SK-N-SH (cell line): ENCODE measurements around the gene FRRS1L. TPM values are rescaled to one million over a fixed set of nuclear protein-coding genes. Genes with fewer than 3 reads are reported as not detected.

Experiments used
- CTCF ChIA-PET: fragments of 300-600, 350-600 bp; formaldehyde crosslinking; extraction: SDS; loops from one replicate; lab custom pipeline; 2021; lab: Yijun Ruan, JAX
- POLR2A ChIA-PET: fragments of 350-600 bp; sonication (Branson Sonifier 250); formaldehyde crosslinking; extraction: SDS; loops from one replicate; lab custom pipeline; 2020; ENCODE audit warnings: antibody characterized with exemption, inconsistent platforms; lab: Yijun Ruan, JAX
- DNase-seq: peaks from one replicate; pipeline ENCODE4 v3.0.0; 2012
- H2AFZ ChIP-seq: fragments of 200-600 bp; sonication (generic); 2 replicates; pipeline ENCODE4 v1.8.1; 2016; ENCODE audit warnings: antibody characterized with exemption, mild to moderate bottlenecking, low read depth
- H3F3A ChIP-seq: fragments of 200-600 bp; sonication (generic); replicated peaks from 2 replicates; pipeline ENCODE3; 2016; ENCODE audit warnings: antibody characterized with exemption, mild to moderate bottlenecking; ENCODE audit not compliant: insufficient read depth
- H3K27ac ChIP-seq, 2 experiments: fragments of 200-500 bp in 1 of 2; fragments of 200-600 bp in 1 of 2; sonication (Bioruptor generic) in 1 of 2; sonication (generic), shearing (Covaris generic) in 1 of 2; 2 replicates each; pipeline versions ENCODE4 v1.5.1 to v1.6.1; 2014 to 2016; ENCODE audit warnings: low read depth in 2 of 2, inconsistent platforms in 1 of 2, low read length in 1 of 2, mild to moderate bottlenecking in 1 of 2, mixed read lengths in 1 of 2
- H3K27me3 ChIP-seq: fragments of 200-600 bp; sonication (generic), shearing (Covaris generic); 2 replicates; pipeline ENCODE4 v1.6.1; 2016; ENCODE audit warnings: mixed run types; ENCODE audit not compliant: insufficient read depth
- H3K36me3 ChIP-seq, 2 experiments: fragments of 200-500 bp in 1 of 2; fragments of 200-600 bp in 1 of 2; sonication (Bioruptor generic) in 1 of 2; sonication (generic) in 1 of 2; replicated peaks in 1 of 2; 2 replicates each; pipeline versions ENCODE3 to v1.5.1; 2014 to 2016; ENCODE audit warnings: low read length in 1 of 2, mild to moderate bottlenecking in 1 of 2; ENCODE audit not compliant: insufficient read depth in 2 of 2, control insufficient read depth in 1 of 2
- H3K4me1 ChIP-seq, 2 experiments: fragments of 200-500 bp in 1 of 2; fragments of 200-600 bp in 1 of 2; sonication (Bioruptor generic) in 1 of 2; sonication (generic), shearing (Covaris generic) in 1 of 2; 2 replicates each; pipeline versions ENCODE4 v1.5.1 to v1.6.1; 2014 to 2016; ENCODE audit warnings: low read depth in 1 of 2, low read length in 1 of 2, mixed run types in 1 of 2; ENCODE audit not compliant: insufficient read depth in 2 of 2, control insufficient read depth in 1 of 2
- H3K4me2 ChIP-seq: fragments of 200-600 bp; sonication (generic), shearing (Covaris generic); 2 replicates; pipeline ENCODE4 v1.6.1; 2017; ENCODE audit warnings: mixed run types
- H3K4me3 ChIP-seq, 2 experiments: fragments of 200-500 bp in 1 of 2; fragments of 200-600 bp in 1 of 2; sonication (Bioruptor generic) in 1 of 2; sonication (generic), shearing (Covaris generic) in 1 of 2; 2 replicates each; pipeline versions ENCODE4 v1.5.1 to v1.8.1; 2014 to 2016; ENCODE audit warnings: low read depth in 2 of 2, inconsistent platforms in 1 of 2, low read length in 1 of 2, mild to moderate bottlenecking in 1 of 2, mixed read lengths in 1 of 2, moderate library complexity in 1 of 2
- H3K79me2 ChIP-seq: fragments of 200-600 bp; sonication (generic); 2 replicates; pipeline ENCODE4 v1.8.1; 2017; ENCODE audit warnings: mild to moderate bottlenecking; ENCODE audit not compliant: insufficient read depth
- H3K9ac ChIP-seq: fragments of 200-600 bp; sonication (generic); 2 replicates; pipeline ENCODE4 v1.6.1; 2017; ENCODE audit warnings: mixed run types
- H3K9me2 ChIP-seq: fragments of 200-600 bp; sonication (generic); 2 replicates; pipeline ENCODE4 v1.6.1; 2017; ENCODE audit warnings: mixed run types
- H3K9me3 ChIP-seq: fragments of 200-600 bp; sonication (generic); 2 replicates; pipeline ENCODE4 v1.6.1; 2017; ENCODE audit warnings: mixed run types, mild to moderate bottlenecking, moderate library complexity
- H4K20me1 ChIP-seq: fragments of 200-600 bp; sonication (generic); 2 replicates; pipeline ENCODE4 v1.6.1; 2017; ENCODE audit warnings: mild to moderate bottlenecking, mixed run types; ENCODE audit not compliant: insufficient read depth
- EP300 ChIP-seq, 2 experiments: IDR thresholded peaks; 2 replicates each; pipeline versions ENCODE4 v1.4.0 to v1.6.1; 2012; ENCODE audit warnings: borderline replicate concordance in 1 of 2, low read depth in 1 of 2, low read length in 1 of 2
- FOXM1 ChIP-seq: IDR thresholded peaks from 2 replicates; pipeline ENCODE4 v1.4.0; 2012; ENCODE audit warnings: low read depth, mild to moderate bottlenecking
- GATA2 ChIP-seq: sonication (generic); formaldehyde crosslinking; IDR thresholded peaks from 2 replicates; pipeline ENCODE4 v1.5.0; 2020; ENCODE audit warnings: mild to moderate bottlenecking, missing genetic modification reagents
- MEF2A ChIP-seq: IDR thresholded peaks from 2 replicates; pipeline ENCODE4 v1.4.0; 2012; ENCODE audit warnings: low read depth, borderline replicate concordance
- MXI1 ChIP-seq: IDR thresholded peaks from 2 replicates; pipeline ENCODE4 v1.6.1; 2012; ENCODE audit warnings: mild to moderate bottlenecking, low read depth, low read length, improper control_type of control experiment
- NRF1 ChIP-seq: IDR thresholded peaks from 2 replicates; pipeline ENCODE4 v1.6.1; 2012; ENCODE audit warnings: low read depth, mild to moderate bottlenecking, low read length
- TAF1 ChIP-seq: IDR thresholded peaks from 2 replicates; pipeline ENCODE4 v1.6.1; 2012; ENCODE audit warnings: low read depth, mild to moderate bottlenecking, low read length, moderate library complexity, borderline replicate concordance
- TCF12 ChIP-seq: IDR thresholded peaks from 2 replicates; pipeline ENCODE4 v1.4.0; 2012
- TEAD4 ChIP-seq: IDR thresholded peaks from 2 replicates; pipeline ENCODE4 v1.4.0; 2012; ENCODE audit warnings: mild to moderate bottlenecking, borderline replicate concordance; ENCODE audit not compliant: insufficient read depth
- WGBS: methylation state at CpG from one replicate; pipeline ENCODE4 v1.1.6; 2017; ENCODE audit warnings: low lambda C conversion rate; 5-methylcytosine and 5-hydroxymethylcytosine counted together
- polyA plus RNA-seq, 3 experiments: library from polyadenylated mRNA; depleted of rRNA; stranded (reverse); fragments of >200 nt; gene quantifications; 2 replicates each; pipeline ENCODE4 v1.2.3, GENCODE V29; 2012
- TF ChIP-seq, protein P1 (sequence below): IDR thresholded peaks from 2 replicates; pipeline ENCODE4 v1.4.0; 2012; ENCODE audit warnings: low read depth, borderline replicate concordance
- TF ChIP-seq, protein P2 (sequence below): IDR thresholded peaks from 2 replicates; pipeline ENCODE4 v1.6.1; 2012; ENCODE audit warnings: mild to moderate bottlenecking, low read depth, low read length, moderate library complexity

The FRRS1L gene, protein sequence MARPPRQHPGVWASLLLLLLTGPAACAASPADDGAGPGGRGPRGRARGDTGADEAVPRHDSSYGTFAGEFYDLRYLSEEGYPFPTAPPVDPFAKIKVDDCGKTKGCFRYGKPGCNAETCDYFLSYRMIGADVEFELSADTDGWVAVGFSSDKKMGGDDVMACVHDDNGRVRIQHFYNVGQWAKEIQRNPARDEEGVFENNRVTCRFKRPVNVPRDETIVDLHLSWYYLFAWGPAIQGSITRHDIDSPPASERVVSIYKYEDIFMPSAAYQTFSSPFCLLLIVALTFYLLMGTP
- 3.7 and 5.2 TPM in 2 replicates for polyA plus RNA-seq (2012; rRNA removed)
- 5.7 and 6.1 TPM in 2 replicates for polyA plus RNA-seq (2012; cell fraction: cytosol; rRNA removed)
- polyA plus RNA-seq (2012; cell fraction: nucleus; rRNA removed) = 2.3 and 3.7 TPM in 2 replicates

DNA sequence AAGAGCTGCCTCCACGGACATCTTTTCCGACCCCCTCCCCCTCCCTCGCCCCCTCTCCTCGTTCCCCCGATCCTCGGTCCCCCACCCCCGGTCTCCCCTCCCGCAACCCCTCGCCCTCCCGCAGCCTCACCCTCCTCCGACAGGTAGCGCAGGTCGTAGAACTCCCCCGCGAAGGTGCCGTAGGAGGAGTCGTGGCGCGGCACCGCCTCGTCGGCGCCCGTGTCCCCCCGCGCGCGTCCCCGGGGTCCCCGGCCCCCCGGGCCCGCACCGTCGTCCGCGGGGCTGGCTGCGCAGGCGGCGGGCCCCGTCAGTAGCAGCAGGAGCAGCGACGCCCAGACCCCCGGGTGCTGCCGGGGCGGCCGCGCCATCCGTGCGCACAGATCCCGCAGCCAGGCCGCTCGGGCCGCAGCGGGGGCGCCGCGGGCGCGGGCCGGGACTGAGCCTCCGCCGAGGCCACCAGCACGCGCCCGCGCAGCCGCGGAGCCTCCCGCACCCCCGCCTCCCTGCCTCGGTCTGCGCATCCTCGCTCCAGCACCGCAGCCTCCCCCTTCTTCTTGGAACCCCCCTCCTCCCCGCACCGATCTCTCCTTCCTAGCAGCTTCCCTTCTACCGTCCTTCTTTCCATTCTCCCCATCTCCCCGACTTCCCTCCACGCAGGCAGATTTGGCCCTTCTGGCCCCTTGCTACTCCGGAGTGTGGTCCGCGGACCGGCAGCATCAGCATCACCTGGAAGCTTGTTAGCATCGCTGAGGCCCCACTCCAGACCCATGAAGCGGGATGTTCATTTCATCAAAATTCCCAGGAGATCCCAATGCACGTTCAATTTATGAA, at the start of gene FRRS1L:
TSS of gene FRRS1L (minus strand) at position 479 of the 831 bp plus-strand sequence. CDS start at position 368, 111 bp downstream.
- Histone ChIP-seq H4K20me1 (no peaks in the 10 kb centered on the region), H3K79me2 (no peaks in the 10 kb centered on the region), H3F3A (no peaks in the 10 kb centered on the region), H3K27me3 (0 out of 2 replicates have a peak, but pooled peaks cover 5% of the 10 kb centered on the region), H2AFZ (peak within 1 kb of the TSS; percentile 85; the same call in 1 of the 2 replicates), H3K9me2 (no peaks in the 10 kb centered on the region), H3K36me3 (no peaks in the 10 kb centered on the region), H3K4me3 (peak within 1 kb of the TSS; percentile 48 to 56; a peak in 3 of 4 replicates), H3K9ac (no peak within 1 kb of the TSS), H3K4me2 (peak within 1 kb of the TSS; percentile 61), H3K27ac (no peak within 1 kb of the TSS), H3K9me3 (no peaks in the 10 kb centered on the region), H3K4me1 (peaks cover 0 to 10% of the 10 kb centered on the region in 2 experiments; a peak in 1 of 4 replicates)
- WGBS = 22% methylated on average over 65 of the region's 86 CpGs
- peak; percentile 60 for TF ChIP-seq NRF1
- TF ChIP-seq, protein P1, sequence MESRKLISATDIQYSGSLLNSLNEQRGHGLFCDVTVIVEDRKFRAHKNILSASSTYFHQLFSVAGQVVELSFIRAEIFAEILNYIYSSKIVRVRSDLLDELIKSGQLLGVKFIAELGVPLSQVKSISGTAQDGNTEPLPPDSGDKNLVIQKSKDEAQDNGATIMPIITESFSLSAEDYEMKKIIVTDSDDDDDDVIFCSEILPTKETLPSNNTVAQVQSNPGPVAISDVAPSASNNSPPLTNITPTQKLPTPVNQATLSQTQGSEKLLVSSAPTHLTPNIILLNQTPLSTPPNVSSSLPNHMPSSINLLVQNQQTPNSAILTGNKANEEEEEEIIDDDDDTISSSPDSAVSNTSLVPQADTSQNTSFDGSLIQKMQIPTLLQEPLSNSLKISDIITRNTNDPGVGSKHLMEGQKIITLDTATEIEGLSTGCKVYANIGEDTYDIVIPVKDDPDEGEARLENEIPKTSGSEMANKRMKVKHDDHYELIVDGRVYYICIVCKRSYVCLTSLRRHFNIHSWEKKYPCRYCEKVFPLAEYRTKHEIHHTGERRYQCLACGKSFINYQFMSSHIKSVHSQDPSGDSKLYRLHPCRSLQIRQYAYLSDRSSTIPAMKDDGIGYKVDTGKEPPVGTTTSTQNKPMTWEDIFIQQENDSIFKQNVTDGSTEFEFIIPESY = no peak
- POLR2A ChIA-PET = no interaction called here
- DNase-seq = peak; percentile 91
- CTCF ChIA-PET = interaction anchor here (1.0 to 2.2 kb wide), 3 partner anchors 11 to 25 kb away, joined by 3 to 6 read pairs (median 5); no protein-coding TSS in a partner anchor

DNA sequence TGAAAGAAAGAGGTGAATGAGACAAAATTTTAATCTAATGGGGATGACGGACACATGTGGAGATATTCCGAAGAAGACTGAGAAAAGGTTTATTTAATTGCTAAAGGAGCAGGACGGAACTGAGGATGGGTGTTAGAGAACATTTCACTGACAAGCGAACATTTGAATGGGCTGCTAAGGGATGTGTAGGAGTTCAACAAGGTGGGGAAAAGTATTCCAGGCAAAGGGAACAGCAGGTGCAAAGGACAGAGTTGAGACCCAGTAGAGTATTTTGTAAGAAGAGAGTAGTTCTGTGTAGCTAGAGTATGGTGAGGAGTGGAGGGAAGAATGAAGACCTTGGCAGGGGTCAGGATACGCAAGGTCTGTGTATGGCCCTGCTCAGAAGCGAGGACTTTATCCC, 47.4 kb upstream of the FRRS1L start:
- Histone ChIP-seq H3K9me3 (no peaks in the 10 kb centered on the region), H3K4me3 (no peak overlapping the region), H3K9ac (no peak overlapping the region), H3K27ac (no peak overlapping the region), H3K36me3 (no peaks in the 10 kb centered on the region), H3K4me2 (no peak overlapping the region), H3K9me2 (no peaks in the 10 kb centered on the region), H3F3A (no peaks in the 10 kb centered on the region), H4K20me1 (no peaks in the 10 kb centered on the region), H3K4me1 (no peaks in the 10 kb centered on the region), H2AFZ (no peak overlapping the region), H3K79me2 (no peaks in the 10 kb centered on the region), H3K27me3 (no peaks in the 10 kb centered on the region; the same call in 1 of the 2 replicates)
- DNase-seq = no peak
- TF ChIP-seq GATA2 (CRISPR knock-in tag) = no peak
- TF ChIP-seq MEF2A = no peak
- TF ChIP-seq MXI1 = no peak
- TF ChIP-seq TCF12 = no peak
- no peak for TF ChIP-seq TAF1
- TF ChIP-seq, protein P2, sequence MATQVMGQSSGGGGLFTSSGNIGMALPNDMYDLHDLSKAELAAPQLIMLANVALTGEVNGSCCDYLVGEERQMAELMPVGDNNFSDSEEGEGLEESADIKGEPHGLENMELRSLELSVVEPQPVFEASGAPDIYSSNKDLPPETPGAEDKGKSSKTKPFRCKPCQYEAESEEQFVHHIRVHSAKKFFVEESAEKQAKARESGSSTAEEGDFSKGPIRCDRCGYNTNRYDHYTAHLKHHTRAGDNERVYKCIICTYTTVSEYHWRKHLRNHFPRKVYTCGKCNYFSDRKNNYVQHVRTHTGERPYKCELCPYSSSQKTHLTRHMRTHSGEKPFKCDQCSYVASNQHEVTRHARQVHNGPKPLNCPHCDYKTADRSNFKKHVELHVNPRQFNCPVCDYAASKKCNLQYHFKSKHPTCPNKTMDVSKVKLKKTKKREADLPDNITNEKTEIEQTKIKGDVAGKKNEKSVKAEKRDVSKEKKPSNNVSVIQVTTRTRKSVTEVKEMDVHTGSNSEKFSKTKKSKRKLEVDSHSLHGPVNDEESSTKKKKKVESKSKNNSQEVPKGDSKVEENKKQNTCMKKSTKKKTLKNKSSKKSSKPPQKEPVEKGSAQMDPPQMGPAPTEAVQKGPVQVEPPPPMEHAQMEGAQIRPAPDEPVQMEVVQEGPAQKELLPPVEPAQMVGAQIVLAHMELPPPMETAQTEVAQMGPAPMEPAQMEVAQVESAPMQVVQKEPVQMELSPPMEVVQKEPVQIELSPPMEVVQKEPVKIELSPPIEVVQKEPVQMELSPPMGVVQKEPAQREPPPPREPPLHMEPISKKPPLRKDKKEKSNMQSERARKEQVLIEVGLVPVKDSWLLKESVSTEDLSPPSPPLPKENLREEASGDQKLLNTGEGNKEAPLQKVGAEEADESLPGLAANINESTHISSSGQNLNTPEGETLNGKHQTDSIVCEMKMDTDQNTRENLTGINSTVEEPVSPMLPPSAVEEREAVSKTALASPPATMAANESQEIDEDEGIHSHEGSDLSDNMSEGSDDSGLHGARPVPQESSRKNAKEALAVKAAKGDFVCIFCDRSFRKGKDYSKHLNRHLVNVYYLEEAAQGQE = no peak
- no peak for TF ChIP-seq TEAD4
- no peak for TF ChIP-seq FOXM1
- TF ChIP-seq EP300 (IDR thresholded peaks at IDR 0.05; ENCODE audit: borderline replicate concordance in 1 of 2, low read depth in 1 of 2, low read length in 1 of 2) = no peak
- TF ChIP-seq NRF1 = no peak
- ChIA-PET POLR2A (no interaction called here), CTCF (interaction anchor here (1.1 kb wide), 1 partner anchor 16 kb away, joined by 3 read pairs; no protein-coding TSS in a partner anchor)
- WGBS = 69% methylated on average over 6 of the region's 6 CpGs
